RWPE2 (cell line): Measurements from ENCODE around the gene STRN.

Experiments
- ATAC-seq: fragments of 200-7000 bp; cut with Tn5 transposase; 3 replicates; pipeline ENCODE4 v1.9.1; 2021; ENCODE audit warnings: low read depth
- DNase-seq: peaks from one replicate; pipeline ENCODE4 v3.0.0-alpha.2; 2020; ENCODE audit warnings: low spot score
- H3K27ac ChIP-seq: fragments of 450-650 bp; 2 replicates; pipeline ENCODE4 v1.5.1; 2017; ENCODE audit warnings: mild to moderate bottlenecking; ENCODE audit not compliant: poor library complexity, severe bottlenecking
- H3K27me3 ChIP-seq: fragments of 250-450 bp; sonication (Bioruptor Pico); 2 replicates; pipeline ENCODE4 v1.5.1; 2021; ENCODE audit warnings: mild to moderate bottlenecking, moderate library complexity; ENCODE audit not compliant: insufficient read depth, poor library complexity, severe bottlenecking
- H3K36me3 ChIP-seq: fragments of 250-450 bp; sonication (Bioruptor Pico); 2 replicates; pipeline ENCODE4 v1.5.1; 2020; ENCODE audit warnings: low read depth, mild to moderate bottlenecking, moderate library complexity
- H3K4me1 ChIP-seq: fragments of 250-450 bp; sonication (Bioruptor Pico); 2 replicates; pipeline ENCODE4 v1.5.1; 2021; ENCODE audit warnings: mild to moderate bottlenecking, moderate library complexity; ENCODE audit not compliant: insufficient read depth, poor library complexity, severe bottlenecking
- H3K4me3 ChIP-seq: fragments of 250-450 bp; sonication (Bioruptor Pico); 2 replicates; pipeline ENCODE4 v1.5.1; 2021; ENCODE audit warnings: mild to moderate bottlenecking, moderate library complexity; ENCODE audit not compliant: severe bottlenecking
- H3K9me3 ChIP-seq: fragments of 250-450 bp; sonication (Bioruptor Pico); 2 replicates; pipeline ENCODE4 v1.5.1; 2021; ENCODE audit warnings: mild to moderate bottlenecking, moderate library complexity; ENCODE audit not compliant: severe bottlenecking
- CTCF ChIP-seq: fragments of 450-650 bp; IDR thresholded peaks from one replicate; pipeline ENCODE4 v1.5.1; 2017; ENCODE audit warnings: mild to moderate bottlenecking, moderate library complexity; ENCODE audit not compliant: poor library complexity, severe bottlenecking

STRN gene

GRCh38 chr2:36886664-36887063 is 79.7 kb downstream of the STRN start:
- ATAC-seq (no peak), DNase-seq (no peak)
- Histone ChIP-seq H3K4me1 (peaks cover 9% of the 10 kb centered on the region), H3K9me3 (no peaks in the 10 kb centered on the region), H3K36me3 (peaks cover 51% of the 10 kb centered on the region), H3K4me3 (no peak overlapping the region), H3K27me3 (no peaks in the 10 kb centered on the region), H3K27ac (peak overlapping the region; percentile 11)
- no peak for TF ChIP-seq CTCF

- H3K27ac ChIP-seq: no peak overlapping the region
- no peak for TF ChIP-seq CTCF
- no peaks in the 10 kb centered on the region for H3K27me3 ChIP-seq
- H3K36me3 ChIP-seq: peaks cover 51% of the 10 kb centered on the region
- ATAC-seq: no peak
- H3K4me1 ChIP-seq: peaks cover 9% of the 10 kb centered on the region
- DNase-seq: no peak
- H3K9me3 ChIP-seq: no peaks in the 10 kb centered on the region
- H3K4me3 ChIP-seq: no peak overlapping the region
Measured at GRCh38 chr2:36885605-36886004, 80.7 kb downstream of the STRN start.

- no peak for TF ChIP-seq CTCF
- ATAC-seq (no peak), DNase-seq (no peak)
- no peaks in the 10 kb centered on the region for H3K9me3 ChIP-seq
- H3K4me3 ChIP-seq: no peak overlapping the region
- H3K27me3 ChIP-seq: no peaks in the 10 kb centered on the region
- no peaks in the 10 kb centered on the region for H3K4me1 ChIP-seq
- peaks cover 56% of the 10 kb centered on the region for H3K36me3 ChIP-seq
- no peak overlapping the region for H3K27ac ChIP-seq
Measured at GRCh38 chr2:36882532-36882931, 83.8 kb downstream of the STRN start.

- Histone ChIP-seq H3K9me3 (no peaks in the 10 kb centered on the region), H3K4me1 (no peaks in the 10 kb centered on the region), H3K4me3 (no peak overlapping the region), H3K27ac (no peak overlapping the region), H3K36me3 (peaks cover 62% of the 10 kb centered on the region), H3K27me3 (no peaks in the 10 kb centered on the region)
- DNase-seq: no peak
- no peak for ATAC-seq
- no peak for TF ChIP-seq CTCF
Measured at GRCh38 chr2:36881816-36882215, 84.5 kb downstream of the STRN start.

- Histone ChIP-seq H3K9me3 (no peaks in the 10 kb centered on the region), H3K4me3 (no peak overlapping the region), H3K27ac (no peak overlapping the region), H3K27me3 (no peaks in the 10 kb centered on the region), H3K4me1 (no peaks in the 10 kb centered on the region), H3K36me3 (peaks cover 34% of the 10 kb centered on the region)
- DNase-seq (no peak), ATAC-seq (no peak)
- no peak for TF ChIP-seq CTCF
Measured at GRCh38 chr2:36878429-36878828, 87.9 kb downstream of the STRN start.
